Fibroblast of lung (primary cell): ENCODE results near the gene NR2F6.

Experiments
- EZH2 ChIP-seq: IDR thresholded peaks from 2 replicates; pipeline ENCODE4 v1.5.1; 2012; ENCODE audit warnings: low read length, control low read depth, mild to moderate bottlenecking; ENCODE audit errors: missing control alignments
- TF ChIP-seq, protein P1 (sequence below), 2 donors: IDR thresholded peaks in 1 of 2; conservative IDR thresholded peaks in 1 of 2; 1 replicate in 1 of 2; 2 replicates in 1 of 2; pipeline ENCODE4 v1.5.1; 2011 to 2012; ENCODE audit warnings: low read length in 2 of 2, control low read depth in 1 of 2, inconsistent platforms in 1 of 2, low read depth in 1 of 2, mild to moderate bottlenecking in 1 of 2

DNA sequence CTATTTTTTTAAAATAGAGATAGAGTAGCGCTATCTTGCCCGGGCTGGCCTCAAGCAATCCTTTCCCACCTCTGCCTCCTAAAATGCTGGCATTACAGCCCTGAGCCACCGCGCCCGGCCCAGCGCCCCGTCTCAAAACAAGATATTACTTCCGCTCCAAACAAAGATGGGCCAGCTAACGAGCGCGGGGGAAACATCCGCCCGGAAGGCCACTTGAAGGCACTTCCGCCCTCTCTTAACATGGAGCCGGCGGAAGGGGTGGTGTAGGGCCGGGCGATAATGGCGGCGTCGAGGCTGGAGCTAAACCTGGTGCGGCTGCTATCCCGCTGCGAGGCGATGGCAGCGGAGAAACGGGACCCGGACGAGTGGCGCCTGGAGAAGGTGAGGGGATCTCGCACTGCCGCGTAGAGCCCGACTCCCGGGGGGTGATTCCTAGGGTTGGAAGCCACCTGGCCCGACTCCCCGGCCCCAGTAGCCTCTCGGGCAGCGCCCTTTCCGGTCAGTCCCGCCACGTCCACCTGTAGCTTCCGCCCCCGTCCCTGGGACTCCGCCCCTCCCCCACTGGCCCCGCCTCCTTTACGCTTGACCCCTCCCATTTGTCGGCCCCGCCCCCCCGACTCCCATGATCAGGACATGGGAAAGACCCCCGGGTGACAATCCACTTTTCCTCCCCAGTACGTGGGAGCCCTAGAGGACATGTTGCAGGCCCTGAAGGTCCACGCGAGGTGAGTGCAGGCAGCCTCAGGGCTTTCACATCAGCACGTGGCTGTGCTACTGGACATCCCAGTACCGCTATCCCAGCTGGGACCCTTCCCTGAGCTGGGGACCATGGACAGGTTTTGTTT lies 30.4 kb downstream of the NR2F6 start, which contains the start of gene USE1:
- TF ChIP-seq, protein P1, sequence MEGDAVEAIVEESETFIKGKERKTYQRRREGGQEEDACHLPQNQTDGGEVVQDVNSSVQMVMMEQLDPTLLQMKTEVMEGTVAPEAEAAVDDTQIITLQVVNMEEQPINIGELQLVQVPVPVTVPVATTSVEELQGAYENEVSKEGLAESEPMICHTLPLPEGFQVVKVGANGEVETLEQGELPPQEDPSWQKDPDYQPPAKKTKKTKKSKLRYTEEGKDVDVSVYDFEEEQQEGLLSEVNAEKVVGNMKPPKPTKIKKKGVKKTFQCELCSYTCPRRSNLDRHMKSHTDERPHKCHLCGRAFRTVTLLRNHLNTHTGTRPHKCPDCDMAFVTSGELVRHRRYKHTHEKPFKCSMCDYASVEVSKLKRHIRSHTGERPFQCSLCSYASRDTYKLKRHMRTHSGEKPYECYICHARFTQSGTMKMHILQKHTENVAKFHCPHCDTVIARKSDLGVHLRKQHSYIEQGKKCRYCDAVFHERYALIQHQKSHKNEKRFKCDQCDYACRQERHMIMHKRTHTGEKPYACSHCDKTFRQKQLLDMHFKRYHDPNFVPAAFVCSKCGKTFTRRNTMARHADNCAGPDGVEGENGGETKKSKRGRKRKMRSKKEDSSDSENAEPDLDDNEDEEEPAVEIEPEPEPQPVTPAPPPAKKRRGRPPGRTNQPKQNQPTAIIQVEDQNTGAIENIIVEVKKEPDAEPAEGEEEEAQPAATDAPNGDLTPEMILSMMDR (conservative IDR thresholded peaks at IDR 0.05 in 1 of 2, IDR thresholded peaks at IDR 0.05 in 1 of 2; ENCODE audit: low read depth in 1 of 2, low read length in 2 of 2), result no peak
- TF ChIP-seq EZH2, result no peak
